Adrenal gland (tissue), 12 donors: ENCODE measurements around the gene MYCBPAP. TPM values are rescaled to one million over a fixed set of nuclear protein-coding genes. Genes with fewer than 3 reads are reported as not detected.

Source experiments
- DNase-seq, 7 donors: peaks; one replicate each; pipeline ENCODE4 v3.0.0-alpha.2; 2019 to 2020
- H3K27ac ChIP-seq, 5 donors: fragments of 200-600 bp; sonication (generic) in 4 of 5; 1 replicate in 3 of 5; 2 replicates in 2 of 5; pipeline versions ENCODE4 v1.5.1 to v1.8.0; 2016 to 2020; ENCODE audit warnings: mild to moderate bottlenecking in 1 of 5
- H3K27me3 ChIP-seq: fragments of 200-600 bp; 2 replicates; pipeline ENCODE4 v1.8.0; 2021
- H3K36me3 ChIP-seq, 2 donors: fragments of 200-600 bp; replicated peaks in 1 of 2; 1 replicate in 1 of 2; 2 replicates in 1 of 2; pipeline versions ENCODE4 v1.5.1 to v1.8.0; 2018 to 2022
- H3K4me1 ChIP-seq, 2 donors: fragments of 200-600 bp; replicated peaks in 1 of 2; 1 replicate in 1 of 2; 2 replicates in 1 of 2; pipeline versions ENCODE4 v1.5.1 to v1.8.0; 2018 to 2021
- H3K4me3 ChIP-seq, 4 donors: fragments of 200-600 bp; sonication (generic) in 3 of 4; one replicate each; pipeline ENCODE4 v1.5.1; 2016 to 2018
- H3K9me3 ChIP-seq, 3 donors: fragments of 200-600 bp; sonication (generic) in 1 of 3; replicated peaks in 1 of 3; 1 replicate in 2 of 3; 2 replicates in 1 of 3; pipeline versions ENCODE4 v1.5.1 to v1.8.0; 2016 to 2021
- CTCF ChIP-seq, 6 experiments: fragments of 450-650 bp in 4 of 6; fragments of 200-600 bp in 2 of 6; sonication (generic) in 1 of 6; IDR thresholded peaks; 1 replicate in 5 of 6; 2 replicates in 1 of 6; pipeline versions ENCODE4 v1.5.1 to v1.8.0; 2016 to 2021; ENCODE audit warnings: antibody characterized with exemption in 6 of 6, mild to moderate bottlenecking in 2 of 6, moderate library complexity in 1 of 6
- POLR2A ChIP-seq, 2 donors: fragments of 450-650 bp; IDR thresholded peaks; one replicate each; pipeline ENCODE4 v1.6.1; 2017; ENCODE audit warnings: antibody characterized with exemption in 2 of 2, mild to moderate bottlenecking in 2 of 2, moderate library complexity in 1 of 2
- WGBS, 4 donors: extraction: QIAGEN DNeasy Blood & Tissue Kit in 2 of 4; methylation state at CpG; one replicate each; pipeline versions ENCODE4 v1.1.5 to v1.1.7; 2013 to 2017; 5-methylcytosine and 5-hydroxymethylcytosine counted together
- intact Hi-C, 2 donors: fragments of 100-400 bp; cut with DNase I; formaldehyde crosslinking; loops; one replicate each; pipeline versions ENCODE4 v1.14.1 to v1.15.0; 2022 to 2023
- polyA plus RNA-seq, 3 donors: library from polyadenylated mRNA; stranded (reverse); fragments of 200-250 nt in 2 of 3; fragments of 350-450 nt in 1 of 3; fragmentation: Illumina TruSeq in 1 of 3; extraction: RNeasy Lipid Tissue Mini Kit (QIAGEN cat#74804) in 1 of 3; gene quantifications; one replicate each; pipeline ENCODE4 v1.2.3, GENCODE V29; 2013 to 2014
- total RNA-seq, 9 donors: library from RNA; depleted of rRNA in 4 of 9; stranded (reverse); fragments of >200 nt in 4 of 9; fragments of 120-200 nt in 1 of 9; fragmentation: NEBNext Ultra II Directional in 1 of 9; extraction: Animal tissue kit (Norgen Biotek cat#: 25700) in 1 of 9; gene quantifications; one replicate each; pipeline versions ENCODE4 v1.1.0 to v1.2.4, GENCODE V29; 2013 to 2023
- donor health status: healthy with polysubstance abuse.
- donor health status: Bipolar disorder and iron deficiency.
- donor health status: DM: yes; HTN: yes; CAD: no.
- donor health status: DM: no; HTN: no; CAD: no.
- donor health status: DM: no; HTN: no; CAD: no.
- donor health status: DM: yes; HTN: yes; CAD: no.

The MYCBPAP gene
- total and polyA plus RNA-seq, 12 donors = 0.12 to 8.9 (median 2.3) TPM; not detected in 1

GRCh38 chr17:50487213-50488096, 20.8 kb upstream of the MYCBPAP start:
- no peak overlapping the region for H3K4me3 ChIP-seq
- intact Hi-C loops = loop anchor here (5.0 to 10.0 kb wide), 4 partner anchors 55 to 207 kb away; no protein-coding TSS in a partner anchor
- peak; percentile 75 to 91 (median 86) for DNase-seq
- H3K27ac ChIP-seq = peak overlapping the region in 3 of 5 donors; percentile 40 to 73 (median 43)
- H3K9me3 ChIP-seq = no peaks in the 10 kb centered on the region
- TF ChIP-seq POLR2A (IDR thresholded peaks at IDR 0.05) (no peak), CTCF (IDR thresholded peaks at IDR 0.05) (no peak)
- WGBS, 4 donors = 57 to 64% (median 60%) methylated on average over 5 to 17 of the region's 17 CpGs
- peaks cover 4 to 13% of the 10 kb centered on the region in 2 donors for H3K4me1 ChIP-seq
- H3K36me3 ChIP-seq = peaks cover 0 to 27% of the 10 kb centered on the region in 2 donors
- H3K27me3 ChIP-seq = no peaks in the 10 kb centered on the region

GRCh38 chr17:50488880-50489279, 19.4 kb upstream of the MYCBPAP start:
- Histone ChIP-seq H3K27ac (no peak overlapping the region), H3K4me1 (peaks cover 0 to 5% of the 10 kb centered on the region in 2 donors), H3K27me3 (no peaks in the 10 kb centered on the region), H3K9me3 (no peaks in the 10 kb centered on the region), H3K36me3 (peaks cover 0 to 20% of the 10 kb centered on the region in 2 donors), H3K4me3 (no peak overlapping the region)
- TF ChIP-seq POLR2A (IDR thresholded peaks at IDR 0.05) = no peak
- TF ChIP-seq CTCF (IDR thresholded peaks at IDR 0.05) = no peak
- intact Hi-C loops = loop anchor here (5.0 to 10.0 kb wide), 4 partner anchors 53 to 206 kb away; no protein-coding TSS in a partner anchor
- WGBS, 4 donors = 81 to 100% (median 93%) methylated on average over 2 of the region's 2 CpGs
- no peak for DNase-seq

GRCh38 chr17:50491505-50491904, 16.7 kb upstream of the MYCBPAP start:
- WGBS, 4 donors = 9 to 28% (median 26%) methylated on average over 1 of the region's 1 CpG
- H3K9me3 ChIP-seq = no peaks in the 10 kb centered on the region
- H3K36me3 ChIP-seq = no peaks in the 10 kb centered on the region
- TF ChIP-seq CTCF (IDR thresholded peaks at IDR 0.05) = no peak
- intact Hi-C loops = no loop called here
- DNase-seq = no peak
- H3K27me3 ChIP-seq = no peaks in the 10 kb centered on the region
- H3K4me3 ChIP-seq = no peak overlapping the region
- H3K27ac ChIP-seq = no peak overlapping the region
- H3K4me1 ChIP-seq = peaks cover 0 to 5% of the 10 kb centered on the region in 2 donors

- 80 to 93% (median 83%) methylated on average over 6 to 8 of the region's 8 CpGs for WGBS, 4 donors
- no peaks in the 10 kb centered on the region for H3K36me3 ChIP-seq
- no peak for TF ChIP-seq CTCF (IDR thresholded peaks at IDR 0.05)
- TF ChIP-seq POLR2A (IDR thresholded peaks at IDR 0.05) = no peak
- H3K27ac ChIP-seq = no peak overlapping the region
- peaks cover 0 to 5% of the 10 kb centered on the region in 2 donors for H3K4me1 ChIP-seq
- no peaks in the 10 kb centered on the region for H3K27me3 ChIP-seq
- no peak for DNase-seq
- no peak overlapping the region for H3K4me3 ChIP-seq
- no peaks in the 10 kb centered on the region for H3K9me3 ChIP-seq
- intact Hi-C loops = no loop called here
Observed at GRCh38 chr17:50492214-50492613, 16.0 kb upstream of the MYCBPAP start.
